Spleen (tissue), 11 donors: ENCODE results near the gene DCHS2. TPM values are rescaled to one million over a fixed set of nuclear protein-coding genes. Genes with fewer than 3 reads are reported as not detected.

Experiments
- DNase-seq: peaks from one replicate; pipeline ENCODE4 v3.0.0-alpha.2; 2020
- H3K27ac ChIP-seq, 8 donors: fragments of 200-600 bp; sonication (generic) in 7 of 8; 1 replicate in 4 of 8; 2 replicates in 4 of 8; pipeline versions ENCODE4 v1.5.0 to v1.8.0; 2016 to 2021; ENCODE audit warnings: inconsistent platforms in 4 of 8, mild to moderate bottlenecking in 4 of 8, moderate library complexity in 1 of 8
- H3K27me3 ChIP-seq, 7 donors: fragments of 200-600 bp; sonication (generic) in 6 of 7; replicated peaks in 1 of 7; 1 replicate in 4 of 7; 2 replicates in 3 of 7; pipeline versions ENCODE4 v1.5.0 to v1.8.0; 2016 to 2021; ENCODE audit warnings: inconsistent platforms in 3 of 7, mild to moderate bottlenecking in 1 of 7
- H3K36me3 ChIP-seq, 6 donors: fragments of 200-600 bp; sonication (generic) in 5 of 6; 1 replicate in 4 of 6; 2 replicates in 2 of 6; pipeline versions ENCODE4 v1.5.0 to v1.8.0; 2016 to 2021; ENCODE audit warnings: inconsistent platforms in 2 of 6
- H3K4me1 ChIP-seq, 6 donors: fragments of 200-600 bp; sonication (generic) in 5 of 6; 1 replicate in 3 of 6; 2 replicates in 3 of 6; pipeline versions ENCODE4 v1.5.0 to v1.8.0; 2016 to 2021; ENCODE audit warnings: inconsistent platforms in 3 of 6
- H3K4me3 ChIP-seq, 8 donors: fragments of 200-600 bp; sonication (generic) in 7 of 8; 1 replicate in 4 of 8; 2 replicates in 4 of 8; pipeline versions ENCODE4 v1.5.0 to v1.8.0; 2016 to 2021; ENCODE audit warnings: inconsistent platforms in 4 of 8, mild to moderate bottlenecking in 4 of 8, moderate library complexity in 2 of 8
- H3K9me3 ChIP-seq, 8 donors: fragments of 200-600 bp; sonication (generic) in 7 of 8; 1 replicate in 4 of 8; 2 replicates in 4 of 8; pipeline versions ENCODE4 v1.5.0 to v1.8.0; 2016 to 2021; ENCODE audit warnings: inconsistent platforms in 4 of 8
- POLR2A ChIP-seq, 3 donors: fragments of 450-650 bp; IDR thresholded peaks; one replicate each; pipeline ENCODE4 v1.5.1; 2017; ENCODE audit warnings: antibody characterized with exemption in 3 of 3, mild to moderate bottlenecking in 1 of 3
- POLR2AphosphoS5 ChIP-seq, 3 donors: sonication (generic); formaldehyde crosslinking; IDR thresholded peaks; one replicate each; pipeline ENCODE4 v1.5.1; 2017; ENCODE audit warnings: antibody characterized with exemption in 3 of 3
- WGBS, 5 donors: extraction: QIAGEN DNeasy Blood & Tissue Kit in 3 of 5; methylation state at CpG; one replicate each; pipeline versions ENCODE4 v1.1.5 to v1.1.7; 2013 to 2018; 5-methylcytosine and 5-hydroxymethylcytosine counted together
- intact Hi-C: fragments of 100-400 bp; cut with DNase I; formaldehyde crosslinking; loops from one replicate; pipeline ENCODE4 v1.15.0; 2023; ENCODE audit warnings: low total_unique reads
- polyA plus RNA-seq, 3 donors: library from polyadenylated mRNA; stranded (reverse); fragments of 200-250 nt; gene quantifications; one replicate each; pipeline ENCODE4 v1.2.1, GENCODE V29; 2013
- total RNA-seq, 7 donors: library from RNA; depleted of rRNA in 3 of 7; stranded (reverse); fragments of >200 nt in 3 of 7; fragmentation: NEBNext Ultra II Directional in 4 of 7; extraction: Animal tissue kit (Norgen Biotek cat#: 25700) in 4 of 7; gene quantifications; one replicate each; pipeline versions ENCODE4 v1.1.0 to v1.2.1, GENCODE V29; 2016 to 2021
- TF ChIP-seq, protein P1 (sequence below), 11 experiments: fragments of 200-600 bp in 7 of 11; fragments of 450-650 bp in 4 of 11; sonication (generic) in 4 of 11; IDR thresholded peaks in 8 of 11; conservative IDR thresholded peaks in 3 of 11; 1 replicate in 7 of 11; 2 replicates in 4 of 11; pipeline versions ENCODE4 v1.4.0 to v1.8.0; 2016 to 2021; ENCODE audit warnings: antibody characterized with exemption in 11 of 11, inconsistent platforms in 4 of 11, mild to moderate bottlenecking in 1 of 11
- donor health status: healthy with polysubstance abuse.
- donor health status: DM: no; HTN: no; CAD: no; lungs with moderate emphysema.
- donor health status: DM: no; HTN: no; CAD: no.
- donor health status: Bipolar disorder and iron deficiency.
- donor health status: healthy.
- donor health status: DM: no; HTN: no; CAD: no.
- donor health status: DM: yes; HTN: yes; CAD: no.

The DCHS2 gene
- total and polyA plus RNA-seq, 10 donors = under 0.01 to 0.55 (median 0.05) TPM; not detected in 1

DNA sequence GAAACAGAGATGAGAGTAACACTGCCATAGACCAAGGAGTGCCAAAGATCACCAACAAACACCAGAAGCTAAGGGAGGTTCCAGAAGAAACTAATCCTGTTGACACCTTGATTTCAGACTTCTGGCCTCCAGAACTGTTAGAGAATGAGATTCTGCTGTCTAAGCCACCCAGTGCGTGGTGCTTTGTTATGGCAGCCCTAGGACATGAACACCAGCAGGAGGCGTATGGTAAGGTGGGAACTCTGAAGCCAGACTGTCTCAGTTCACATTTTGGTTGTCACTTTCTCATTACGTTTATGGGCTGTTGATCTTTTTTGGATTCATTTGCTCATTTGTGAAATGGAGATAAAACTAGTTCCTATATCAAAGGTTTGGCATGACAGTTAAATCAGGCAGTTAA, 142.9 kb downstream of the DCHS2 start:
- no peak overlapping the region for H3K27ac ChIP-seq
- intact Hi-C loops = no loop called here
- no peak for TF ChIP-seq POLR2A (IDR thresholded peaks at IDR 0.05)

DNA sequence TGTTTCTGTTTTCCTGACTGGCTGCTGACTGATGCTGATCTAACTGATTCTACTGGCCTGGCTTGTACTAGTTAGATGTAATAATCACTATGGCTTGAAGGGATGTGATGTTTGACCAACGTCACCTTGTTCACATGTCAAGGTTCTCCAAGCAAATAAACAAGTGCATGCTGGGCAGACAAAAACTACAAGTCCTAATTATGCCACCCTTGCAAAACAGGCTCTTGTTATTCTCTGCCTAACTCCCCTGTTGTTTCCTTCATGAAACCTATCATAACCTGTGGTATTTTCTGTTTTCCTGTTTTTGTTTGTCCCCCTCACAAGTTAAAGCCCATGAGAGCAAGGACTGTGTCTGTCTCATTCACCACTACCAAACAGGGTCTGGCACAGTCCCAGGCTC, 146.2 kb downstream of the DCHS2 start:
- intact Hi-C loops = no loop called here
- no peak for TF ChIP-seq POLR2A (IDR thresholded peaks at IDR 0.05)
- TF ChIP-seq, protein P1, sequence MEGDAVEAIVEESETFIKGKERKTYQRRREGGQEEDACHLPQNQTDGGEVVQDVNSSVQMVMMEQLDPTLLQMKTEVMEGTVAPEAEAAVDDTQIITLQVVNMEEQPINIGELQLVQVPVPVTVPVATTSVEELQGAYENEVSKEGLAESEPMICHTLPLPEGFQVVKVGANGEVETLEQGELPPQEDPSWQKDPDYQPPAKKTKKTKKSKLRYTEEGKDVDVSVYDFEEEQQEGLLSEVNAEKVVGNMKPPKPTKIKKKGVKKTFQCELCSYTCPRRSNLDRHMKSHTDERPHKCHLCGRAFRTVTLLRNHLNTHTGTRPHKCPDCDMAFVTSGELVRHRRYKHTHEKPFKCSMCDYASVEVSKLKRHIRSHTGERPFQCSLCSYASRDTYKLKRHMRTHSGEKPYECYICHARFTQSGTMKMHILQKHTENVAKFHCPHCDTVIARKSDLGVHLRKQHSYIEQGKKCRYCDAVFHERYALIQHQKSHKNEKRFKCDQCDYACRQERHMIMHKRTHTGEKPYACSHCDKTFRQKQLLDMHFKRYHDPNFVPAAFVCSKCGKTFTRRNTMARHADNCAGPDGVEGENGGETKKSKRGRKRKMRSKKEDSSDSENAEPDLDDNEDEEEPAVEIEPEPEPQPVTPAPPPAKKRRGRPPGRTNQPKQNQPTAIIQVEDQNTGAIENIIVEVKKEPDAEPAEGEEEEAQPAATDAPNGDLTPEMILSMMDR (IDR thresholded peaks at IDR 0.05 in 8 of 11, conservative IDR thresholded peaks at IDR 0.05 in 3 of 11) = no peak
- TF ChIP-seq POLR2AphosphoS5 (IDR thresholded peaks at IDR 0.05) = no peak
- 48 to 75% (median 71%) methylated on average over 1 of the region's 1 CpG for WGBS, 5 donors
- no peak for DNase-seq
- H3K9me3 ChIP-seq = no peaks in the 10 kb centered on the region
- no peak overlapping the region for H3K4me3 ChIP-seq
- H3K27me3 ChIP-seq = no peaks in the 10 kb centered on the region
- no peaks in the 10 kb centered on the region for H3K4me1 ChIP-seq
- no peak overlapping the region for H3K27ac ChIP-seq
- H3K36me3 ChIP-seq = no peaks in the 10 kb centered on the region

More for the DNA sequence above, 142.9 kb downstream of the DCHS2 start:
- 74 to 81% (median 79%) methylated on average over 3 of the region's 3 CpGs for WGBS, 5 donors
- H3K27me3 ChIP-seq = no peaks in the 10 kb centered on the region
- no peak for DNase-seq
- no peak overlapping the region for H3K4me3 ChIP-seq
- H3K9me3 ChIP-seq = no peaks in the 10 kb centered on the region
- H3K36me3 ChIP-seq = no peaks in the 10 kb centered on the region
- no peaks in the 10 kb centered on the region for H3K4me1 ChIP-seq

DNA sequence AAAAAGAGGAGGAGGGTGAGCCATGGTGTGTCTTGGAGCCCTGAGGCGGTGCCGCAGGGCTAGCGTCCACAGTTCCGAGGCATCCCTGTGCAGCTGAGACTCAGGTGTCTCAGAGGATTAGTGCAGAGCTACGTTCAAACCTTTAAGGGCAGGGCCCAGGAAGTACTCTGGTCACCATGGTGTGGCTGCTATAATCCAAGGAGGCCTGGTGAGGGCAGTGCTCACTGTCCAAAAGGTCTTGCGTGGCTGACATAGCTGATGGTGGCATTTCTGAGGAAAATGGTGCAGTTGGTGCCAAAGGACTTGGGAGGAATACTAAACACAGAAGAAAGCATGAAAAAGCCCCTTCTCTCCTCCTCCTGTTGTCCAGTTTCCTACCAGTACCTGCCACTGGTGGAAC, 146.9 kb downstream of the DCHS2 start:
- 79 to 83% (median 80%) methylated on average over 6 of the region's 6 CpGs for WGBS, 5 donors
- no peak for TF ChIP-seq POLR2A (IDR thresholded peaks at IDR 0.05)
- no peak for TF ChIP-seq POLR2AphosphoS5 (IDR thresholded peaks at IDR 0.05)
- TF ChIP-seq, protein P1 (IDR thresholded peaks at IDR 0.05 in 8 of 11, conservative IDR thresholded peaks at IDR 0.05 in 3 of 11) = no peak
- DNase-seq = no peak
- Histone ChIP-seq H3K9me3 (no peaks in the 10 kb centered on the region), H3K4me3 (no peak overlapping the region), H3K27me3 (no peaks in the 10 kb centered on the region), H3K27ac (no peak overlapping the region), H3K36me3 (no peaks in the 10 kb centered on the region), H3K4me1 (no peaks in the 10 kb centered on the region)
- intact Hi-C loops = no loop called here

DNA sequence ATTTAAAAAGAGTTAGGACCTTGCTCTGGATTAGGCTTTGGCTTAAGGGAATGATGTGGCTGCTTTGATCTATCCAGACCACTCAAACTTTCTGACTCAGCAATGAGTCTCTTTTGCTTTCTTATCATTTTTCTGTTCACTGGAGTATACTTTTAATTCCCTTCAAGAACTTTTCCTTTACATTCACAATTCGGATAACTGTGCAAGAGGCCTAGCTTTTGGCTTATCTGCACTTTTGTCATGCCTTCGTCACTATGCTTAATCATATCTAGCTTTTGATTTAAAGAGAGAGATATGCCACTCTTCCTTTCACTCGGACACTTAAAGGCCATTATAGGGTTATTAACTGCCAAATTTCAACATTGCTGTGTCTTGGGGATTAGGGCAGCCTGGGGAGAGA, 147.9 kb downstream of the DCHS2 start:
- WGBS, 5 donors = 70 to 81% (median 77%) methylated on average over 3 of the region's 3 CpGs
- H3K27me3 ChIP-seq = no peaks in the 10 kb centered on the region
- intact Hi-C loops = no loop called here
- no peak for TF ChIP-seq POLR2A (IDR thresholded peaks at IDR 0.05)
- TF ChIP-seq, protein P1 (IDR thresholded peaks at IDR 0.05 in 8 of 11, conservative IDR thresholded peaks at IDR 0.05 in 3 of 11) = no peak
- no peak for TF ChIP-seq POLR2AphosphoS5 (IDR thresholded peaks at IDR 0.05)
- DNase-seq = no peak
- no peak overlapping the region for H3K27ac ChIP-seq
- H3K4me3 ChIP-seq = no peak overlapping the region
- H3K36me3 ChIP-seq = no peaks in the 10 kb centered on the region
- no peaks in the 10 kb centered on the region for H3K9me3 ChIP-seq
- H3K4me1 ChIP-seq = no peaks in the 10 kb centered on the region

DNA sequence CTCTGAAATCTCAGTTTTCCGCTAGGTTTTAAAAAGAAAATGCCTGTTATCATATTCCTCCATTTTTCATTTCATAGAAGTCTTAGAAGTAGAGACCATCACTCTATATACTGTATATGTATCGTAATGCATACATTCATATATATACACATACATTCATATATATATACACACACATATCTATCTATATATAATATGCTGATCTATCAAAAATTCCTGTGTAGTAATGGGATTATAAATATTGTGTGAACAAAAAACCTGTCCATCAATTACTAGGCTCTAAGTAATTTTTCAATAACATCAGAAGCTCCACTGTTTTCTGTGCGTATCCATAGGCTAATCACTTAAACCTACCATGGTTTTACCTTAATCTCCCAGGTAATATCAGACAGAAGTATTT, 150.2 kb downstream of the DCHS2 start:
- H3K36me3 ChIP-seq = no peaks in the 10 kb centered on the region
- no peak overlapping the region for H3K27ac ChIP-seq
- 91 to 99% (median 95%) methylated on average over 3 of the region's 3 CpGs for WGBS, 5 donors
- H3K9me3 ChIP-seq = no peaks in the 10 kb centered on the region
- TF ChIP-seq POLR2AphosphoS5 (IDR thresholded peaks at IDR 0.05) (no peak), POLR2A (IDR thresholded peaks at IDR 0.05) (no peak)
- TF ChIP-seq, protein P1 (IDR thresholded peaks at IDR 0.05 in 8 of 11, conservative IDR thresholded peaks at IDR 0.05 in 3 of 11) = no peak
- no peaks in the 10 kb centered on the region for H3K4me1 ChIP-seq
- no peaks in the 10 kb centered on the region for H3K27me3 ChIP-seq
- intact Hi-C loops = no loop called here
- no peak for DNase-seq
- H3K4me3 ChIP-seq = no peak overlapping the region
